Inflammatory macrophage treated with lipopolysaccharide for 1 hour (primary cell): Measurements from ENCODE around the gene SLC30A3.
"Not testable (repeated sequence)": the region's sequence is repeated elsewhere in the genome, so short reads cannot be mapped to it uniquely, and the experiment has no call there.

Experiments used
- DNase-seq, 2 donors: peaks; one replicate each; pipeline ENCODE4 v3.0.0-alpha.2; 2020 to 2022

The SLC30A3 gene

GRCh38 chr2:27284996-27285395, 22.1 kb upstream of the SLC30A3 start:
- no peak for DNase-seq

- no peak for DNase-seq
These were observed 20.0 kb upstream of the SLC30A3 start for GRCh38 chr2:27282892-27283291.

GRCh38 chr2:27281855-27282559, 19.2 kb upstream of the SLC30A3 start, which contains the start of gene TRIM54:
Gene TRIM54, plus strand, starts transcription at chr2:27282429. Its CDS starts 303 bp downstream, at chr2:27282732.
- peak in 1 of 2 donors; percentile 50 for DNase-seq

GRCh38 chr2:27281442-27281841, 18.6 kb upstream of the SLC30A3 start:
- peak in 1 of 2 donors; percentile 41 for DNase-seq

GRCh38 chr2:27280826-27281225, 18.0 kb upstream of the SLC30A3 start:
- no peak for DNase-seq

- no peak for DNase-seq
These were observed 15.2 kb upstream of the SLC30A3 start for GRCh38 chr2:27278010-27278409.

DNA sequence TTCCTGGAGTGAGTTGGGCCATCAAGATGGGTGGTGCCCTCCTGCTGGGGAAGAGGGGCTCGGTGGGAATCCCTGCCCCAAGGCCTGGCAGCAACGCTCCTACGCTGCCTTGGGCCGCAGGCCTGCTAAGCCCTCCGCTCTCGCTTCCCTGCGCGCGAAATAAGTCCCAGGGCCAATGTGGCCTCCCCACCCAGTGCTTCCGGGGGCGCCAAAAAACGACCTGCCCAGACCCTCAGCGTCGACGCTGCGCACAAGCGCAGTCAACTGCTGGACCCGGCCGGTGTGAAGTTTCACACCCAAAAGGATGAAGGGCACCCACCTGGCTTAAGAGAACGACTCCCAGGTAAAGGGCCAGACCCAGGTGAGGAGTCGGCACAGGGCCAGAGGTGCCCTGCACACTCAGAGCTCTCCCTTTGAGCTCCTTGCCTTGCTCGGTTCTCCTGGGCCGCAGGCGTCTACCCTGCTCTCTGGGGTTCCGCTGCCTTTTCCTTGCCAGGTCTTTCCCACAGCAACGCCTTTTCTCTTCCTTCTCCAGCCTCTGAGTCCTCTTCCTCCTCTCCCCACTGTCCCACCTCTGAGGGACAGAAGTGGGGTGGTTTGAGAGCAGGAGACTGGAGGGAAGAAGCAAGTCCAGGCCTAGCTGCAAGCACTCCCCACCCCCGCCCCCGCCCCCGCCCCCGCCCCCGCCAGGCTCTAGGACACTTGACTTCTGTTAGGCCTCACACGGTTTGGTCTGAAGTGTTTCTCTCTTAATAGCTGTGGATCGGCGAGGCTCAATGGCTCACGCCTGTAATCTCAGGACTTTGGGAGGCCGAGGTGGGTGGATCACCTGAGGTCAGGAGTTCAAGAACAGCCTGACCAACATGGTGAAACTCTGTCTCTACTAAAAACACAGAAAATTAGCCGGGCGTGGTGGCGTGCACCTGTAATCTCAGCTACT, 12.6 kb upstream of the SLC30A3 start, which contains the start of gene DNAJC5G:
DNAJC5G (plus strand) TSS at position 223 of the 940 bp plus-strand sequence. CDS start 1,296 bp downstream, outside the sequence.
- DNase-seq: no peak

DNA sequence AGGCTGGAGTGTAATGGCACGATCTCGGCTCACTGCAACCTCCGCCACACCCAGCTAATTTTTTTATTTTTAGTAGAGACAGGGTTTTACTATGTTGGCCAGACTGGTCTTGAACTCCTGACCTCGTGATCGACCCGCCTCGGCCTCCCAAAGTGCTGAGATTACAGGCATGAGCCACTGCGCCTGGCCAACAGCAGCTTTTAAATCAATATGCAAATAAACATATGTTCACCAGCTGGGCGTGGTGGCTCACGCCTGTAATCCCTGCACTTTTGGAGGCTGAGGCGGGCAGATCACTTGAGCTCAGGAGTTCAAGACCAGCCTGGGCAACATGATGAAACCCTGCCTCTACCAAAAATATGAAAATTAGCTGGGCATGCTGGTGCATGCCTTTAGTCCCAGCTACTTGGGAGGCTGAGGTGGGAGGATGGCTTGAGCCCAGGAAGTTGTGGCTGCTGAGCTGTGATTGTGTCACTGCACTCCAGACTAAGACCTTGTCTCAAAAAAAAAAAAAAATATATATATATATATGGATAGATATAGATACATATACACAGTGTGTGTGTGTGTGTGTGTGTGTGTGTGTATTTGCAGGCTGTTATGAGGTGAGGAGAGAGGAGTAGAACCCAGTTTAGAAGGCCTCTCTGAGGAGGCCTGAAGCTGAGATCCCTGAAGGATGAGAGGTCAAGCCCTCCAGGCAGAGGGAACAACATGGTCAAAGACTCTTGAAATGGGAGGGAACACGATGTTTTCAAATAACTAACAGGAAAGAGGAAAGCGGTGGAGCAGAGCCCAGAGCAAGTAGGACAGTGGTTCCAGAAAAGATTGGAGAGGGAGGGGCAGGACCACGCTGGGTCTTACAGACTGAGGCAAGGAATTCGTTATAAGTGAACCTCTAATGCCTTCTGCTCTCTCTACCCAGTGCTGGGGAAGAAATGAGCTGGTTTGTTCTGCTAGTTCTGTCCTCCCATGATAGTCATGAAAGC, 10.0 kb upstream of the SLC30A3 start:
- DNase-seq: not testable (repeated sequence)

- DNase-seq: no peak
These were observed 8.9 kb upstream of the SLC30A3 start for GRCh38 chr2:27271631-27272340.

GRCh38 chr2:27270670-27271069, 7.8 kb upstream of the SLC30A3 start:
- peak; percentile 33 to 72 for DNase-seq

- peak in 1 of 2 donors; percentile 56 for DNase-seq
These were observed 7.3 kb upstream of the SLC30A3 start for GRCh38 chr2:27270131-27270530.

DNA sequence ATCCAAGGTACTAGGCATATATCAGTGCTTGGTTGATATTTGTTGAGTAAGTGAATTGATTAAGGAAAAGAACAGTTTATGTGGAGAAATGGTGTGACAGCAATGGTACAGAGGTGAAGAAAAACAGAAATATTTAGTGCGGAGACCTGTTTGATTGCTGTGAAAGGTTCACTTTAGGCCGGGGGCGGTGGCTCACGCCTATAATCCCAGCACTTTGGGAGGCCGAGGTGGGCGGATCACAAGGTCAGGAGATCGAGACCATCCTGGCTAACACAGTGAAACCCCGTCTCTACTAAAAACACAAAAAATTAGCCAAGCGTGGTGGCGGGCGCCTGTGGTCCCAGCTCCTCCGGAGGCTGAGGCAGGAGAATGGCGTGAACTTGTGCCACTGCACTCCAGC, 5.4 kb upstream of the SLC30A3 start:
- DNase-seq: not testable (repeated sequence)

- no peak for DNase-seq
These were observed 2.7 kb upstream of the SLC30A3 start for GRCh38 chr2:27265536-27265870.

DNA sequence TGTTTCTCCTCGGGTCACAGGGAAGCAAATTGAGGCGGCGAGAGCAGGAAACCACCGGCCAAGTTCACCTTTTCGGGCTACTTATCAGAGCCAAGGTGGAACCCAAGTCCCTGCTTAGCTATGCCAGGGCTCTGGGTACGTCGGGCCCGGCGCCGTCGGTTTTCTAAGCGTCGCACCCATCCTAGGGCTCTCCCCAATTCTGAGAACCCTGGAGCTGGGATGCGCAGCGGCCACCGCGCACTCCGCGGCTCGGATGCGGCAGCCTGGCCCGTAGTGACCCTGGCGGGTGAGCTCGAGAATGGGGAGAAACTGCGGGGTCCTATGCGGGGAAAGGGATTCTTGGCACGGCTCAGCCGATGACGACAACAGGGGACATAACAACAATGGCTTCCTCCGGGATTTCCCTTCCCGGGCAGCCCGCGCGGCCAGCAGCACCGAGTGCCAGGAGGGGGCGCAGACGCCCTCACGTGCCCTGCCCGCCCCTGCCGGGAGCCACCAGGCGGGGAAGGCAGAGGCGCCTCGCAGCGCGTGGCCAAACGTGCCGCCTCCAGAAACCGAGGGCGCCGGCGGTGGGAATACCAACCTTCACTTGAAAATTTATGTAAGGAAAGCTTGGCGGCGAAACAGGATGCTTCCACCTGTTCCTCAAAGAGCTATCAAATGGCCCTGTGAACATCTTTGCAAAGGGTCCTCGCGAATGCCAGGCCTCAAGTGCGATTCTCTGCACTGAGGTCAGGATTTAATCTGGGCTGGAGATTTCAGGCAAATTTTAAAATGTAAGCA, 2.1 kb upstream of the SLC30A3 start:
- peak; percentile 37 to 72 for DNase-seq

DNA sequence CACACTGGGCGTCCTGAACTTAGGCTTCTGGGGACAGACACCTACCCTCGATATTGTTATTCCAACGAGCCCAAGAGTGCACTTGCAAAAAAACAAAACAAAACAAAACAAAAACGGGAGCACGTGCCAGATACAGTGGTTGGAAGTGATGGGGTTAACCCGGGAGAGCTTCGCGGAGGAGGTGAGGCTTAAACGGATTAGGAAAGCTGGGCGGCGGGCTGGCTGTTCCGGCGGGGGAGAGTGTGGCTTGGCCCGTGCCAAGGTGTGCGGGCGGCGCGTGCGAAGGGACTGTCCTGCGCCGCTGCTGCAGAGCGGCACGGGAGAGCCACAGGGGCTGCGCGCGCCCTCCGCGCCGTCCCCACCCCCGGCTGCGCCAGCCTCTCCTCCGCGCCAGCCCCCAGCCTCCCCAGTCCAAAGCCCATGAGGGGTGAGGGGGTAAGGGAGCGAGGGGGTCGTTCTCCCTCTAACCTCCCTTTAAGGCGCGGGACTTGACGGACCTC, 1.5 kb upstream of the SLC30A3 start:
- DNase-seq: no peak

DNA sequence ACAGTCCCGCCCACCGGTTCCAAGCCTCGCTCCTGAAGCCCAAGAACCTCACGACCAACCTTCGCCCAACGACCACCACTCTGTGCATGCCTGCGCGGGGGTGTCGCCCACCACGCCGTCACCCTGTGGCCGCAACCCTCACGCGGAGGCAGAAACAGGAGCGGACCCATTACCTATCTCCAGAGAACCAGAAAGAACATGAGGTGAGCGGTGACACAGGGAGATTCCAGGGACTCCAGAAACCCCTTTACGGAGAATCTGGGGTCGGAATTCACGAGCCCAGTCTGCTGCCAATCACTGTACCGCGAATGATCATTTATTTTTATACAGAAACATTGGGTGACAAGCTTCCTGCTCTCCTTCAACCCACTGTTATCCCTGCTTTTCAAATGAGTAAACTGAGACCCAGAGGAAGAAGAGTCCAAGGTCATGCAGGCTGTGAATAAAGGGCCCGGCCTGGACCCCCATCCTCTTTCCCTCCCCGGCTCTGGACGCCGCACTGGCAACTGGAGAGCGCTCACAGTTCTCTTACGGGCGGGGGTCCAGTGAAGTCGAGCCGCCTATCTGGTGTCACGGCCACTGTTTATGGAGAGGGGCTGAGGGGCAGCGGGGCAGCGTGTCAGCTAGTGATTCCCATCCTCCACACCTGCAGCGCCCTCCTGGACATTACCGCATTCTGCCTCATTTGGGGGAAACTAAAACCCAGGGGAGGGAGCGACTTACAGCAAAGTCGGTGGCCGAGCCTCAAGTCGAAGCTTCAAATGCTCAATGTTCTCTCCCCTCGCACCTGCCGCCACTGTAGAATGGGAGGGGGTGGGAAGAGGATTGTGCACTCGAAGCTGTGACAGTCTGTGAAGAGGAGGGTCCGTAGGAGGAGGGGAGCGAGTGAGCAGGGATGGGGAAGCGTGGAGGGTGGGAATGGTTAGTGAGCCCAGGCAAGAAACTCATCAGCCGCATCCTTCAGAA, 723 bp upstream of the SLC30A3 start:
- no peak for DNase-seq

DNA sequence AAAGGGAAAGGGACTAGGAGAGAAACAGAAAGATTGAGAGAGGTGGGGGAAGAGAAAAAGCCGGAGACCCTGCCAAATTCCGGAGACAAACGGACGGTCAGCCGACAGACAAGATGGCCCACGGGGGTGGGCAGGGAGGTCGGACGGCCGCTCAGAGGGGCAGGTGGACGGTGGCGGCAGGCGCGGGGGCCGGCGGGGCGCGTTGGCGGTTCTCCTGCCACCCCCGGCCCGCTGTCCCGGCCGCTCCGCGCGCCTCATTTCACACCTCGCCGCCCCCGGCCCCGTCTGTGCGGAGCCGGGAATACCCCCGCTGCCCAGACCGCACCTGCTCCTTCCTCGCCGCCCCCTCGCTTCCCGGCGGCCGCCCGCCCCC, 935 bp downstream of the SLC30A3 start:
- no peak for DNase-seq

GRCh38 chr2:27261241-27261925, 1.5 kb downstream of the SLC30A3 start:
- DNase-seq: no peak

- no peak for DNase-seq
These were observed 4.8 kb downstream of the SLC30A3 start for GRCh38 chr2:27258051-27258450.
